ENCODE results near the gene CCDC120.

CCDC120 gene

GRCh38 chrX:49067285-49068120, 8.7 kb downstream of the CCDC120 start:
- CTCF ChIA-PET = interaction anchor here (0.9 kb wide), 1 partner anchor 11 kb away, joined by 3 read pairs; no protein-coding TSS in a partner anchor

GRCh38 chrX:49069038-49069437, 10.2 kb downstream of the CCDC120 start:
- Histone ChIP-seq H3K27ac (ENCODE audit: insufficient read depth in 1 of 2, low read depth in 1 of 2, low read length in 2 of 2, poor library complexity in 1 of 2, severe bottlenecking in 2 of 2) (no peak overlapping the region), H3K4me3 (ENCODE audit: control insufficient read depth in 1 of 7, extremely low read depth in 1 of 7, insufficient read depth in 4 of 7, low read depth in 2 of 7, low read length in 6 of 7) (no peak overlapping the region), H3K27me3 (replicated peaks in 2 of 5; ENCODE audit: control insufficient read depth in 4 of 5, insufficient read depth in 5 of 5, low read length in 4 of 5) (no peaks in the 10 kb centered on the region), H3K36me3 (ENCODE audit: control insufficient read depth in 4 of 4, insufficient read depth in 4 of 4, low read length in 3 of 4) (peaks cover 0 to 14% (median under 1%) of the 10 kb centered on the region in 4 experiments), H3K9me3 (ENCODE audit: control extremely low read depth in 1 of 5, control insufficient read depth in 4 of 5, insufficient read depth in 2 of 5, low read depth in 1 of 5, low read length in 4 of 5) (no peaks in the 10 kb centered on the region), H3K4me1 (ENCODE audit: control extremely low read depth in 1 of 4, control insufficient read depth in 4 of 4, insufficient read depth in 4 of 4, low read length in 3 of 4) (peaks cover 0 to 12% (median 6%) of the 10 kb centered on the region in 4 experiments)
- ChIA-PET CTCF (no interaction called here), POLR2A (no interaction called here)
- WGBS (ENCODE audit: insufficient coverage) = 90% methylated on average over 11 of the region's 11 CpGs
- no peak for DNase-seq

More at GRCh38 chrX:49067285-49068120, 8.7 kb downstream of the CCDC120 start:
- no peak overlapping the region for H3K4me3 ChIP-seq (ENCODE audit: control insufficient read depth in 1 of 7, extremely low read depth in 1 of 7, insufficient read depth in 4 of 7, low read depth in 2 of 7, low read length in 6 of 7)
- 85% methylated on average over 22 of the region's 41 CpGs for WGBS (ENCODE audit: insufficient coverage)
- H3K36me3 ChIP-seq (ENCODE audit: control insufficient read depth in 4 of 4, insufficient read depth in 4 of 4, low read length in 3 of 4) = peaks cover 0 to 18% (median under 1%) of the 10 kb centered on the region in 4 experiments
- no peak overlapping the region for H3K27ac ChIP-seq (ENCODE audit: insufficient read depth in 1 of 2, low read depth in 1 of 2, low read length in 2 of 2, poor library complexity in 1 of 2, severe bottlenecking in 2 of 2)
- no peaks in the 10 kb centered on the region for H3K27me3 ChIP-seq (replicated peaks in 2 of 5; ENCODE audit: control insufficient read depth in 4 of 5, insufficient read depth in 5 of 5, low read length in 4 of 5)
- H3K9me3 ChIP-seq (ENCODE audit: control extremely low read depth in 1 of 5, control insufficient read depth in 4 of 5, insufficient read depth in 2 of 5, low read depth in 1 of 5, low read length in 4 of 5) = no peaks in the 10 kb centered on the region
- H3K4me1 ChIP-seq (ENCODE audit: control extremely low read depth in 1 of 4, control insufficient read depth in 4 of 4, insufficient read depth in 4 of 4, low read length in 3 of 4) = peaks cover 0 to under 1% (median 0%) of the 10 kb centered on the region in 4 experiments
- POLR2A ChIA-PET = no interaction called here
- no peak for DNase-seq

GRCh38 chrX:49070988-49071387, 12.2 kb downstream of the CCDC120 start:
- H3K27me3 ChIP-seq (replicated peaks in 2 of 5; ENCODE audit: control insufficient read depth in 4 of 5, insufficient read depth in 5 of 5, low read length in 4 of 5) = no peaks in the 10 kb centered on the region
- H3K27ac ChIP-seq (ENCODE audit: insufficient read depth in 1 of 2, low read depth in 1 of 2, low read length in 2 of 2, poor library complexity in 1 of 2, severe bottlenecking in 2 of 2) = no peak overlapping the region
- CTCF ChIA-PET = no interaction called here
- no peak for DNase-seq
- peaks cover 0 to 16% (median 7%) of the 10 kb centered on the region in 4 experiments for H3K4me1 ChIP-seq (ENCODE audit: control extremely low read depth in 1 of 4, control insufficient read depth in 4 of 4, insufficient read depth in 4 of 4, low read length in 3 of 4)
- 100% methylated on average over 2 of the region's 4 CpGs for WGBS (ENCODE audit: insufficient coverage)
- POLR2A ChIA-PET = no interaction called here
- no peaks in the 10 kb centered on the region for H3K9me3 ChIP-seq (ENCODE audit: control extremely low read depth in 1 of 5, control insufficient read depth in 4 of 5, insufficient read depth in 2 of 5, low read depth in 1 of 5, low read length in 4 of 5)
- no peak overlapping the region for H3K4me3 ChIP-seq (ENCODE audit: control insufficient read depth in 1 of 7, extremely low read depth in 1 of 7, insufficient read depth in 4 of 7, low read depth in 2 of 7, low read length in 6 of 7)
- peaks cover 0 to 9% (median 3%) of the 10 kb centered on the region in 4 experiments for H3K36me3 ChIP-seq (ENCODE audit: control insufficient read depth in 4 of 4, insufficient read depth in 4 of 4, low read length in 3 of 4)

GRCh38 chrX:49071877-49072711, 13.3 kb downstream of the CCDC120 start:
- Histone ChIP-seq H3K4me3 (ENCODE audit: control insufficient read depth in 1 of 7, extremely low read depth in 1 of 7, insufficient read depth in 4 of 7, low read depth in 2 of 7, low read length in 6 of 7) (peak overlapping the region in 1 of 7 experiments; percentile 10), H3K4me1 (ENCODE audit: control extremely low read depth in 1 of 4, control insufficient read depth in 4 of 4, insufficient read depth in 4 of 4, low read length in 3 of 4) (peaks cover 0 to 16% (median 7%) of the 10 kb centered on the region in 4 experiments)
- 73% methylated on average over 63 of the region's 63 CpGs for WGBS (ENCODE audit: insufficient coverage)

GRCh38 chrX:49072712-49073095, 13.9 kb downstream of the CCDC120 start:
- 86% methylated on average over 9 of the region's 10 CpGs for WGBS (ENCODE audit: insufficient coverage)
- ChIA-PET POLR2A (no interaction called here), CTCF (no interaction called here)
- peak overlapping the region in 1 of 7 experiments; percentile 76 for H3K4me3 ChIP-seq (ENCODE audit: control insufficient read depth in 1 of 7, extremely low read depth in 1 of 7, insufficient read depth in 4 of 7, low read depth in 2 of 7, low read length in 6 of 7)
- no peaks in the 10 kb centered on the region for H3K27me3 ChIP-seq (replicated peaks in 2 of 5; ENCODE audit: control insufficient read depth in 4 of 5, insufficient read depth in 5 of 5, low read length in 4 of 5)
- no peak overlapping the region for H3K27ac ChIP-seq (ENCODE audit: insufficient read depth in 1 of 2, low read depth in 1 of 2, low read length in 2 of 2, poor library complexity in 1 of 2, severe bottlenecking in 2 of 2)
- no peaks in the 10 kb centered on the region for H3K9me3 ChIP-seq (ENCODE audit: control extremely low read depth in 1 of 5, control insufficient read depth in 4 of 5, insufficient read depth in 2 of 5, low read depth in 1 of 5, low read length in 4 of 5)
- no peak for DNase-seq
- peaks cover 0 to 22% (median 5%) of the 10 kb centered on the region in 4 experiments for H3K36me3 ChIP-seq (ENCODE audit: control insufficient read depth in 4 of 4, insufficient read depth in 4 of 4, low read length in 3 of 4)
- H3K4me1 ChIP-seq (ENCODE audit: control extremely low read depth in 1 of 4, control insufficient read depth in 4 of 4, insufficient read depth in 4 of 4, low read length in 3 of 4) = peaks cover 0 to 16% (median 7%) of the 10 kb centered on the region in 4 experiments

More at GRCh38 chrX:49071877-49072711, 13.3 kb downstream of the CCDC120 start:
- Histone ChIP-seq H3K27ac (ENCODE audit: insufficient read depth in 1 of 2, low read depth in 1 of 2, low read length in 2 of 2, poor library complexity in 1 of 2, severe bottlenecking in 2 of 2) (no peak overlapping the region), H3K27me3 (replicated peaks in 2 of 5; ENCODE audit: control insufficient read depth in 4 of 5, insufficient read depth in 5 of 5, low read length in 4 of 5) (no peaks in the 10 kb centered on the region), H3K36me3 (ENCODE audit: control insufficient read depth in 4 of 4, insufficient read depth in 4 of 4, low read length in 3 of 4) (peaks cover 0 to 18% (median 2%) of the 10 kb centered on the region in 4 experiments), H3K9me3 (ENCODE audit: control extremely low read depth in 1 of 5, control insufficient read depth in 4 of 5, insufficient read depth in 2 of 5, low read depth in 1 of 5, low read length in 4 of 5) (no peaks in the 10 kb centered on the region)
- ChIA-PET POLR2A (no interaction called here), CTCF (no interaction called here)
- DNase-seq = no peak

GRCh38 chrX:49073601-49074575, 15.1 kb downstream of the CCDC120 start, which contains the start of gene PRAF2:
Gene PRAF2 (minus strand): TSS chrX:49074002. CDS start chrX:49073987, 15 bp downstream.
- peak; percentile 86 to 91 (median 89) for DNase-seq
- CTCF ChIA-PET = no interaction called here
- Histone ChIP-seq H3K4me3 (ENCODE audit: control insufficient read depth in 1 of 7, extremely low read depth in 1 of 7, insufficient read depth in 4 of 7, low read depth in 2 of 7, low read length in 6 of 7) (peak within 1 kb of the TSS; percentile 46 to 76 (median 65)), H3K36me3 (ENCODE audit: control insufficient read depth in 4 of 4, insufficient read depth in 4 of 4, low read length in 3 of 4) (peaks cover 0 to 23% (median 6%) of the 10 kb centered on the region in 4 experiments), H3K9me3 (ENCODE audit: control extremely low read depth in 1 of 5, control insufficient read depth in 4 of 5, insufficient read depth in 2 of 5, low read depth in 1 of 5, low read length in 4 of 5) (no peaks in the 10 kb centered on the region), H3K27ac (ENCODE audit: insufficient read depth in 1 of 2, low read depth in 1 of 2, low read length in 2 of 2, poor library complexity in 1 of 2, severe bottlenecking in 2 of 2) (no peak within 1 kb of the TSS), H3K4me1 (ENCODE audit: control extremely low read depth in 1 of 4, control insufficient read depth in 4 of 4, insufficient read depth in 4 of 4, low read length in 3 of 4) (peaks cover 0 to 16% (median 8%) of the 10 kb centered on the region in 4 experiments), H3K27me3 (replicated peaks in 2 of 5; ENCODE audit: control insufficient read depth in 4 of 5, insufficient read depth in 5 of 5, low read length in 4 of 5) (no peaks in the 10 kb centered on the region)
- POLR2A ChIA-PET = interaction anchor here (0.5 to 0.8 kb wide), 2 partner anchors 39 to 90 kb away, joined by 3 to 4 read pairs; no protein-coding TSS in a partner anchor
- 35% methylated on average over 54 of the region's 61 CpGs for WGBS (ENCODE audit: insufficient coverage)

All from common myeloid progenitor, CD34-positive (primary cell).